G401 (cell line): Measurements from ENCODE around the gene NDUFV3. TPM values are rescaled to one million over a fixed set of nuclear protein-coding genes. Genes with fewer than 3 reads are reported as not detected.
A peak's percentile ranks its signal among the peaks of the same experiment; 100 is the strongest.
"Not testable (repeated sequence)": the region's sequence is repeated elsewhere in the genome, so short reads cannot be mapped to it uniquely, and the experiment has no call there.

Experiments
- DNase-seq: peaks from one replicate; pipeline ENCODE4 v3.0.0-alpha.2; 2015; ENCODE audit warnings: low spot score
- in situ Hi-C: cut with HindIII; loops from 2 replicates; pipeline ENCODE4 v1.10.0; 2016; ENCODE audit warnings: low sequenced_read_pairs, mixed read lengths
- total RNA-seq: library from RNA; depleted of rRNA; stranded (reverse); fragments of >200 nt; shearing (Covaris generic); gene quantifications from 2 replicates; pipeline ENCODE4 v1.2.3, GENCODE V29; 2014; rRNA removed

NDUFV3 gene
- total RNA-seq, result 45.5 and 47.9 TPM in 2 replicates

DNA sequence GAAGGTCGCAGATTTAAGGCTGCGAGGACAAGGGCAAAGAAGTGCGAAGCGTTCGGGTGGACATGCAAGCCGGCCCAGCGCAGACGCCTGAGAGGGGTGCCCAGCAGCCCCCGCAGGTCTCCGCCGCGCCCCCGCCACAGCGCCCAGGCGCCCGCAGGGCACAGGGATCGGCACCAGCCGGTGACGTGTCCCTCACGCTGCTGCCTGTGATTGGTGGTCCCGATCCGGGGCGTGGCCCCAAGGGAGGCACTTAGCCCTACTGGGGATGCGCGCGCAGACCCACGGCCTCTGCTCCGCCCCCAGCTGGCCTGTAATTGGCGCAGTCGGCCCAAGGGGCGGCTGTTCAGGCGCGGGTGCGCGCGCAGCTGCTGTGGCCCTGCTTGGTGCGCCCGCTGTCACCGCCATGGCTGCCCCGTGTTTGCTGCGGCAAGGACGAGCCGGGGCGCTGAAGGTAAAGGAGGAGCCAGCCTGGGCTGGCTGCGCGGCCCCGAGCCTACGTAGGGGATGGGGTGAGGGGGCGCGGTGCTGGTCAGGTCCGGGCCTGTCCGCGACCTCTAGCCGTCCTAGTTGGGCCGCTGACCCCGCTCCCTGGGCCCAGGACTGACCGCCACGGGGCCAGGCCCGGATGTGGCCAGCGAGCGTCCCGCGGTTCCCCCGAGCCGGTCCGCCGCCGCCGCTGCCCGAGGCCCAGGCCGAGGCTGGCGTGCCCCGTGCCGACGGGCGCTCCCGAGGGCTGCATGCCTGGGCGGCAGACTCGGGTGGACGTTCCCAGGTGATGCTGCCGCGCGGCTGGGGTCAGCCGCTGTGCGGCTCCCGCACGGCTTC, at the start of gene NDUFV3:
NDUFV3 (plus strand) TSS at position 379 of the 825 bp plus-strand sequence; CDS start at position 404, 25 bp downstream.
- in situ Hi-C loops, result no loop called here
- peak; percentile 98 for DNase-seq

DNA sequence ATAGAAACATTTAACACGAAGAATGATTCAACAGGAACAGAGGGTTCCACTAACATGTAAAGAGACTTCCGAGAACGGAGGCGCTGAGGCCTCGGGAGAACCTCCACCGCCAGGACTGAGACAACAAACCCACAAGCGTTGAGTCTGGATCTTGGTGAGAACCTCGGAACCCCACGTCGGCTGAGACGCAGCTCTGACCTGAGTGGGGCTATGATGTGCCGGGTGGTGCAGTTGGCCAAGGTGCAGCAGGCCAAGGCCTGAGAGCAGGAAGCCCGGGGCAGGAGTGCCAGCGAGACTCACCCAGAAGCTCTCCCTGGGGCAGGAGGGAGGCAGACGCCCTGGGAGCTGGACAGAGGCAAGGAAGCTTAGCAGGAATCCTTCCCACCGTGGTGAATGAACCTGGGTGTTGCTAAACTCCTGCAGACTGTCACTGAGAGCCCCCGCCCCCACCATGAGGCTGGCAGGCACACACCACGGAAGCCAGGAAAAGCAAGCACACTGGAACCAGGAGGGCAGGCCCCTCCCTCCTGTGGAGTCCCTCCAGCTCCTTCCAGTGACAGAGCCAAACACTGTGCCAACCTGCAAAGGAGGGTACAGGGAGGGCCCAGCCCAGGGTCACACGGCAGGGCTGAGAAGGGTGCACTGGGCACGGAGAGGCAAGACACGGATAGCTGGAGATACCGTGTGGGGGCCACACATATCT, 48.5 kb upstream of the NDUFV3 start:
- DNase-seq, result no peak
- in situ Hi-C loops, result no loop called here

DNA sequence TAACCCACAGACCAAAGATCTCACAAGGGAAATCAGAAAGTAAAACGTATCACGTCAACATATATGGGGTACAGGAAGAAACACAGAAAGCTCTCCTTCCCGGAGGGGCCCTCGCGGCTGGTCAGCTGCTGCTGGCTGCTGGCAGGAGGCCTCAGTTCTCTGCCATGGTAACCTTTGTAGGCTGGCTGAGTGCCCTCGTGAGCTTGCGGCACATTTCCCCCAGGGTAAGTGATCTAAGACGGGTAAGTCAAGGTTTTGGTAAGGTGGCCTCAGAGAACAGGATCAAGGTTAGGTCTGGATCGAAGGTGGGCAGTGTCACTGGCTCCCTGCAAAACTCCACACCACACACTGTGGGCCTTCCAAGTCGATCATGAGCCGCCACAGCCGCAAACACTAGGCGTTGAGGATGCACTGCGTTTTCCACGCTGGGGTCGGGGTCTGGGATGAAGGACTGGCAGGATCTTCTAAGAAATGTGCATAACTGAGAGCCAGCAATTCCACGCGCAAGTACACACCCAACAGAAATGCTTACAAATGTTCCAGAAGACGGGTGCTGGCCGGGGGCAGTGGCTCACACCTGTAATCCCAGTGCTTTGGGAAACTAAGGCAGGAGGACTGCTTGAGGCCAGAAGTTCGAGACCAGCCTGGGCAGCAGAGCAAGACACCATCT, 47.7 kb upstream of the NDUFV3 start:
- in situ Hi-C loops, result no loop called here
- DNase-seq, result peak; percentile 12

DNA sequence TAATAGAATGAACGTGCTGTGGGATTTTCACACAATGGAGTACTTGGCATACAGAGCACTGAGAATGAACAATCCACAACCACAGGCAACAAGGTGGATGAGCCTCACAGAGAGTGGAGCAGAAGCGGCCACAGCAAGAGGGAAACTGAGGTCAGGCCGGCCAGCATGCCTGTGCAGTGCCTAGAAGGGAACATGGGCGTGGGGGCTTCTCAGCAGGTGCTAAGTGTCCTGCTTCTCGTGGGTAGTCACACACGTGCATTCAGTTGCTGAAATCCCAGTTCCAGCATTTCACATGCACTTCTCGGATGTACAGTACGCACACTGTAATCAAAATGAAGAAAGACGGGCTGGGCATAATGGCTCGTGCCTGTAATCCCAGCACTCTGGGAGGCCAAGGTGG, 46.9 kb upstream of the NDUFV3 start:
- in situ Hi-C loops, result no loop called here
- DNase-seq, result no peak

DNA sequence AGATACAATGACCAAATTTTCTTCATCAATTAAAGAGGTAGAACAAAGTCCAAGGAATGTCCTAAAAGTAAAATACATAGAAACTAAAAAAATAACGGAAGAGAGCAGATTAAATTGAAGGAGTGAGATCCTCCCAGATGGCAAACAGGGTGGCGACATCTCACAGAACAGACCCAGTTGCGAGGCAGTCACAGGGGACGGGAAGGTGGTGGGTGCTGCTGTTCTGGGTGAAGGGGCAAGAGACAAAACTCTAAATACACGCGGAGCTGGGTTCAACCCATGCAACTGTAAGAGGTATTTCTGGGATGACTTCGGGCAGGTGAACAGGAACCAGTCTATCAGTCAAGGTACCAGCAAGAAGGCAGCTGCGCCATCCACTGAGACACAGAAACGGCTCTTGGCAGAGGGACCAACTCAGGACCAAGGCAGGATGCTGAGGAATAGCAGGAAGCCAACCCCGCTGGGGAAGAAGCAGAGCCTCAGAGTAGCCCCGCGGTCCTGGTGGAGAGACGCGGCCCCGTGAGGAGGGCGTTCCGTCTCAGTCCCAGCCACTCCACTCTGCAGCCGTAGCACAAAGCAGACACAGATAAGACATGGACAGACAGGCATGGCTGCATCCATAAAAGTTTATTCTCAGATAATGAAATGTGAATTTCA, 45.9 kb upstream of the NDUFV3 start:
- in situ Hi-C loops, result no loop called here
- DNase-seq, result no peak

DNA sequence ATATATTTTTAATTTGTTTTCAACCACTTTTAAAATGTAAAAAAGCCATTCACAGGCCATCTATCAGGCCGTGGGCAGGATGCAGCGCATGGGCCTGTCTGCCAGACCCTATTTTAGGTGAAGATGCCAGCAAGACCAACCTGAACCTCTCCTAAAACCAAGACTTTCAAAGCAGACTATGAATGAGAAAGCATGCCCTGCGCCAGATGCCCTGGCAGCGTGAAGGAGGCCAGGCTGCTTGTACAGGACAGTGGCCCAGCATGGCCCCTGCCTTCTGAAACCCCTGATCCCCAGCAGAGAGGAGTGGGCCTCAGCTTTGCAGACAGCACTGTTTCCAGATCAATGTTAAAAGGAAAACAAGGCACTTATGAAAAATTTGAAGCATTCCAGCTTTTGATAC, 45.4 kb upstream of the NDUFV3 start:
- in situ Hi-C loops, result no loop called here
- DNase-seq, result no peak

DNA sequence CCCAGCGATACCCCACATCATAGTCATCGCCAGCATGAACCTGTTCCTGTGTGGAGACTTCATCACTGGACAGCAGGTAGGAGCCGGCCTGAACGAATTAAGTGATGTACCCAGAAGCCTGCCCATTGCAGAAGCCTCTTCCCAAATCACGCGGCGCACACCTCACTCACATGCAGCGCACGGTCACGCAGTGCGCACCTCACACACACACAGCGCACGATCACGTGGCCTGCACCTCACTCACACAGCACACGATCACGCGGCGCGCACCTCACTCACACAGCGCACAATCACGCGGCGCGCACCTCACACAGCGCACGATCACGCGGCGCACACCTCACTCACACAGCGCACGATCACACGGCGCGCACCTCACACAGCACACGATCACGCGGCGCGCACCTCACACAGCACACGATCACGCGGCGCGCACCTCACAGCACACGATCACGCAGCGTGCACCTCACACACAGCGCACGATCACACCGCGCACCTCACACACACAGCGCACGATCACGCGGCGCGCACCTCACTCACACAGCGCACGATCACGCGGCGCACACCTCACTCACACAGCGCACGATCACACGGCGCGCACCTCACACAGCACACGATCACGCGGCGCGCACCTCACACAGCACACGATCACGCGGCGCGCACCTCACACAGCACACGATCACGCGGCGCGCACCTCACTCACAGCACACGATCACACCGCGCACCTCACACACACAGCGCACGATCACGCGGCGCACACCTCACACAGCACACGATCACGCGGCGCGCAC, 44.8 kb upstream of the NDUFV3 start:
- in situ Hi-C loops, DNase-seq: not testable (repeated sequence)

DNA sequence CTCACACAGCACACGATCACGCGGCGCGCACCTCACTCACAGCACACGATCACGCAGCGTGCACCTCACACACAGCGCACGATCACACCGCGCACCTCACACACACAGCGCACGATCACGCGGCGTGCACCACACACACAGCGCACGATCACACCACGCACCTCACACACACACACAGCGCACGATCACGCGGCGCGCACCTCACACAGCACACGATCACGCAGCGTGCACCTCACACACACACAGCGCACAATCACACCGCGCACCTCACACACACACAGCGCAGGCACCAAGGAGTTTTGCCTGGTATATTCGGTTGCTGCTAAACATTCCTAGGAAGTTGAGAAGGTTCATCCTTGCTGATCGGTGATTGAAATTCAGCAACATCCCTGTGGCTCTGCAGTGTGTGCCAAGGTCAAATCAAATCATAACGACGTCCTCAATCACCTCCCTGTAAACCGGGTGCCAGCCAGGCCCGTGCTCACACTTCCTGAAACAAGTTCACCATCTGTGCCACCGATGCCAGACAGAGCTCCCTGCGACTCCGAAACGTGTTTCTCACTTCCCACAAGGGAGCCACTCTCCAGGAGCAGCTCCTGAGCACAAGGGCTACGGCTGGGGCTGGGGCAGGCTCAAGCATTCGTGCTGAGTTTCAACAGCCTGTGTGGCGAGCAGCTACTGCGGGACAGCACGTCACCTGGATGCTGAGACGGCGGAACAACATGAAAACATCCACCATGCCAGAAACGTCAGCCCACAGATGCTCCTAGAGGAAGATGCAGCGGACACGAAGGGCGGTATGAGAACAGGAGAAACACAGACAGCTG, 44.0 kb upstream of the NDUFV3 start:
- no peak for DNase-seq
- in situ Hi-C loops, result no loop called here

DNA sequence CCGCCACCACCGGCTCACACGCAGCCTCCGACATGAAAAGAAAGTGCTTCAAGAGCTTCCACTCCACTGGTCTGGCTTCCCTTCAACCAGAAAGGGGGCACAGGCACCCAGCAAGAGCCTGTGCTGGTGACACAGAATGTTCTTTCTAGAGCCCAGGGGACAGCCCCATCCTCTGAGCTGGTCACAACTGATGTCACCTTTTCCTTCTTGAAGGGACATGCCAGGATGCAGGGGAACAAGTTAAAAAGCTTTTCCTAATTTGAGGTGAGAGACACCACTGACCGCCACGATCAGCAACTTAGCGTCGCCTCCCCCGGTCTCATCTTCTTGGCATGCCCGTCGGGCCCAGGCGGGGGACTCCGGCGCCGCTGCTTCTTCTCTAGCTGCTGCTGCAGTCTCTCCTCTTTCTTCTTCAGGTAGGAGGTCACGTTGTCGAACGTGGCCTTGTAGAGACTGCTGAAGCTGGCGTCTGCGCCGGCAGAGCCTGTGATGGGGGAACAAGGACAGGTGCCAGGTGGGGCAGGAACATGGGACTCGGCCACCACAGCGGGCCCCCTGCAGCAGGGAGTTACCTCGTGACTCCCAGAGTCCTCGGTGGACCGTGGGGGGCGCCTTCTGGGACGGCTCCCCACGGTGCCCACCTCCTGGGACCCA, 43.2 kb upstream of the NDUFV3 start:
- in situ Hi-C loops, result no loop called here
- no peak for DNase-seq

DNA sequence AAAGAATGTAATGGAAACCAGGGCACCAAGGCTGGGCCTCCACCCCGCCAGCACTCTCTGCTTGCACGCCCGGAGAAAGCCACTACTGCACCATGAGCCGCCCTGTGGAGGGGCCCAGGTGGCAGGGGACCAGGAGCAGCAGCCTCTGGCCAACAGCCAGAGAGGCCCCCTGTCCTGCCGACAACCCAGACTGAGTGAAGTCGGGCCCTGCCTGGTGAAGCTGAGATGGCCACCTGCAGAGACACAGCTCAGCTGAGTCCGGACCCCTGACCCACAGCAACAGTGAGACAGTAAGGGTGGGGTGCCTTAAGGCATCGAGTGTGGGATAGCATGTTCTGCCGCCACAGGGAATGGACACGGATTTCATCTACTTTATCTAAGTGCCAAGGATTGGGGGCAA, 42.6 kb upstream of the NDUFV3 start:
- in situ Hi-C loops, result no loop called here
- DNase-seq, result no peak

DNA sequence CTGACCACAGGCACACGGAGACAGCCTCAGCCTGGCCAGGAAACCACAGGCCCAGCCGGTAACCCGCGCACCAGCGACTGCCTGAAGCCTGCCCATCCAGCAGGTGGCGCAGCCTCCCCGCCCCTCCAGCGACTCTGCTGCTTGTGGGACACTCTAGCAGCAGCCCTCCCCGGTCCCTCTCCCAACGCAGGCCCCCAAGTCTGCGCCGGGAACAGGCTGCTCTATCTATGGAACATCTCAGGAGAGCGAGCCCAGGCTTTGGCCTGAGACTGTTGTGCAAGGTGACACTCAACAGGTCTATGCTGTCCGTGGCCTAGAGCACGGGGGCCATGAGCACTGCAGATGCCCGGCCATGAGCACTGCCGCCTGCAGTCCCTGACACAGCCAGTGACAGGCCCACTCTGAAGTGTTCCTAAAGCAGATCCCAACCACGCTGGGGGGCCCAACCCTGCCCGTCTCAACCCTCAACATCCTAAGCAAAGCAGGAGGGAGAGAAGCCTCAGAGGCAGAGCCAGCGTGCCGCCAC, 42.2 kb upstream of the NDUFV3 start:
- in situ Hi-C loops, result no loop called here
- DNase-seq, result no peak

DNA sequence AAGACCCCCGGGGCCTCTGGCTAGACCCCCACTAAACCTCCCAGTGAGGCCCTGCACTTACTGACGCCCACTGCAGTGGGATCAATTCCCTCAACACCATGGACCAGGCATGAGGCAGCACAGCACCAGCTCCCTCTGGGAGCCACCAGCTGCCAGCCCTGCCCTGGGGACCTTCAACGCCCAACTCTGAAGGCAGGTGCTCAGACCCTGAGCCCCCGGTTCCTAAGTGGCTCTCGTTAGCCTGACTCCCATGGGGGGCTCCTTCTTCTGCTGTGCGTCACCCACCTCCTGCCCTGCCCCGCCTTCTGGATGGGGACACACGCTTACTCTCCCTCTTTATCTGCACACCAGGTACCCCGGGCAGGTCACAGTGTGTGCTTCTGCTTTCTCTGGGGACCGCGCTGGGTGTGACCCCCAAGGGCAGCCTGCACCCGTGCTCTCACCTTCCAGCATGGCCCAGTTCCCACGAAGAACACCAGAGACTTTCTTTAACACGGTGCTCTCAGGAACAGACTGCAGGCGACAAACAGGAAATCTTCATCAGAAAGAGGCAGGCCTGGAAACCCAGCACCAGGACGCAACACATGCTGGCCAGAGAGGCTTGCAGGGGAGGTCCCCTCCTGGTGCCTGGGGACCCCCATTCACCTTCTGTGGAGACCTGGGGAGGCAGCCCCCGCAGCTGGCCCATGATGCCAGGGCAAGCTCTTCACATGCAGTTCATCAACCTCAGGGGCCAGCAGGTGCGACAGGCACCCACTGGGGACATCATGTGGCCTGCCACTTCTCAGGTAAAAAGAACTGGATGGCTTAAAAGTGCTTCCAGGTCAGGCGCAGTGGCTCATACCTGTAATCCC, 41.1 kb upstream of the NDUFV3 start:
- no peak for DNase-seq
- in situ Hi-C loops, result no loop called here

DNA sequence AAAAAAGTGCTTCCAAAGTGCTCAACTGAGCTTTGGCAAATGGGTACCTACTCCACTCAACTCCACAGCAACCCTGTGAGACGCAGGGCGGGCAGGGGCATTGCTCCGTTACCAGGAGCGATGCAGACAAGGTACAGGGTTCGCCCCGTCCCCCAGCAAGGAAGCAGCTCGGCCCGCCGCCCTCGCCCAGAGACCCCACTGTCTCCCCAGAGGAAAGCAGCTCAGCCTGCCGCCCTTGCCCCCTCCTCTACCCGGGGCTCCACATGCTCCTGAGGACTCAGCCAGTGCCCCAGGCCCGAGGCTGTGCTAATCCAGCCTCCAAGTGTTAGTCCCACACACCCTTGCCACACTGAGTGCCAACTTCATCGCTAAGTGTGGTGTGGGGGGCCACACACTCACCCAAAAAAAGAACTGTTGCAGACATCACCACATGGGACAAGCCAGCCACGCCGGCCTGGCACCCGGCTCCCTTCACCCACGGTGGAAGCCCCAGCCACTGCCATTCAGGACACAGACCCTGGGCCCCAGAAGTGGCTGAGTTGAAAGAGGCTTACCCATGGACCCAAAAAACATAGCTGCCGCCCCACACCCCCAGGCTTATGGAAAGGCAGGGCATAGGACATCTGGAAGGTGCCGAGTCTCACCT, 40.1 kb upstream of the NDUFV3 start:
- in situ Hi-C loops, result no loop called here
- DNase-seq, result no peak

DNA sequence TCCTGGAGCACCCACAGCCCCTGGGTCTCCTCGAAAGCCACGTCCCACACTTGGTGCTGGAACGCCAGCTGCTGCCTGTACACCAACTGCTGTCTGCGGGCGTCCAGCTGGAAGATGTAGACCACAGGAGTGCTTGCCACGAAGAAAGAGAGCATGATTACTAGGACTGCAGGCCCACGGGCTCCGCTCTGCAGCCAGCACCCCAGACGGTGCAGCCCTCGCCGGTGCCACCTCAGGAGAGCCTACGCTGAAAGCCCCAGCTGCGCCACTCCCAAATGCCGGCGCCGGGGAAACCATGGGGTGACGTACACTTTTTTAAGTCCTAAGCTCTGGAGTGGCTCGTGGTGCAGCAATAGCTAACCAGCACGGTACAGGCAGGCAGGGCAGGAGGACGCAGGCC, 39.5 kb upstream of the NDUFV3 start:
- in situ Hi-C loops, result no loop called here
- no peak for DNase-seq

DNA sequence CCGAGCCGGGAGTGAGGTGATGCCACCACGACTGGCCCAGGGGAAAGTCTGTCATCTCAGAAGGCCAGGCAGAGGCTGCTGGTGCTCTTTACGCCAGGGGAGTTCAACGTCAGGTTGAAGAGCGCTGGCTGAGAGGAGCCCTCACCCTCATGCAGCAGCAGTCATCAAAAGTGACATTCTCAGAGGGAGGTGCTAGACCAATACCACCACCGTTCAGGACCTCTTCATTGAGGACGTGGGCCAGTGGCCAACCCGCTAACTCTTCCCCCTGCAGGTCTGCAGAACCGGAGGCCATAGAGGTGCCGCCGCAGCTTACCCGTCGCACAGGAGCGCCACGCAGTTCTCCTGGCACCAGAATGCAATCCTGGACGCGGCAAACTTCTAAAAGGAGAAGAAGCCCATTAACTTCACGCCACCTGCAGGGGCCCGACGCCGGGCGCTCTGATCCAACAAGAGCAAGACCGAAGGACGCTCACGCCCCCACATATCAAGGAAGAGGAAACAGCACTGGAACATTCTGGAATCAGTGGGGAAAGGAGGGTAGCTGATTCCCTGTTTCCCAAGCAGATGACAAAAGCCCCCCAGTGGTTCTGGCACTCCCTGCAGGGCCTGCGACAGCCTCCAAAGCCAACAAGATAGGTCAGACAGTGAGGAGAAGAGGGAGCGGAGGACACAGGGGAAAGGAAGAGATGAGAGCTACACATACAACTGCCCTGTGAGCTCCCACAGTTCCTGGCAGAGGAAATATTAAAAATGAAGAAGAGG, 38.7 kb upstream of the NDUFV3 start:
- in situ Hi-C loops, result no loop called here
- DNase-seq, result no peak
